Measurements from ENCODE around the gene NME9. TPM values are rescaled to one million over a fixed set of nuclear protein-coding genes. Genes with fewer than 3 reads are reported as not detected.

NME9 gene
- total and polyA plus RNA-seq, 2 of the 4 experiments (the other 2 are of a cell fraction), result not detected

DNA sequence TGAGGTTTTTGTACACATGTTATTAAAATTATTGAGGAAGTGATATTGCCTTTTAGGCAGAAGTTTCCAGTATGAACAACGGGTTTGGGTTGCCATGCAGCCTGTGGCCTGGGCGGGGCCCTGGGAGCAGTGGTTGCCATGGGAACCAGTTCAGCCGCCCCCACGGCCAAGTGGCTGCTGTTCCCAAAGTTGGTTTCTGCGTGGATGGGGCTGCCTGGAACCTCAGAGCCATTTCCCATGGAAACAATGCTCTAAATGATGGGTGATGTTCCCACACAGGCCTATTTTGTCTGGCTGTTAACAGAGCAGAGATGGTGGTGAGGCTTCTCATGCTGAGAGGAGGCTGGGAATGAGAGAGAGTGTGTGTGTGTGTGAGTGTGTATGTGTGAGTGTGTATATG, 38.3 kb upstream of the NME9 start:
- H3K9ac ChIP-seq (ENCODE audit: low read depth, low read length), result no peak overlapping the region
- no peak overlapping the region for H3K18ac ChIP-seq (ENCODE audit: low read depth, low read length)
- H3K9me1 ChIP-seq (ENCODE audit: insufficient read depth, low read length), result peaks cover 17% of the 10 kb centered on the region
- peaks cover 8 to 38% of the 10 kb centered on the region in 2 experiments for H3K79me1 ChIP-seq (ENCODE audit: low read depth in 1 of 2, low read length in 2 of 2)
- H3K23ac ChIP-seq (ENCODE audit: low read depth, low read length), result no peak overlapping the region
- intact Hi-C loops (cut with micrococcal nuclease), result no loop called here
- H4K91ac ChIP-seq (ENCODE audit: insufficient read depth, low read depth, low read length), result no peak overlapping the region
- H2BK20ac ChIP-seq (ENCODE audit: low read depth, low read length), result no peak overlapping the region
- no peak overlapping the region for H4K5ac ChIP-seq (ENCODE audit: low read depth, low read length)
- peaks cover 16% of the 10 kb centered on the region for H4K20me1 ChIP-seq (ENCODE audit: insufficient read depth, low read length)
- no TSS peak for BruUV-seq (replicated peaks)
- H3K27ac ChIP-seq (ENCODE audit: insufficient read depth, low read length), result no peak overlapping the region
- no peaks in the 10 kb centered on the region for H3K9me3 ChIP-seq (ENCODE audit: control insufficient read depth, insufficient read depth, low read length)
- CTCF ChIA-PET, result interaction anchor here (1.5 kb wide), 1 partner anchor 9 kb away, joined by 5 read pairs; no protein-coding TSS in a partner anchor
- no peak overlapping the region for H2AK9ac ChIP-seq (replicated peaks; ENCODE audit: low read depth, low read length, poor library complexity)
- H3K4me3 ChIP-seq (ENCODE audit: insufficient read depth, low read depth, low read length), result no peak overlapping the region
- no peak overlapping the region for H2AK5ac ChIP-seq (ENCODE audit: low read depth, low read length)
- no peak overlapping the region for H2BK5ac ChIP-seq (ENCODE audit: low read depth, low read length, poor library complexity, severe bottlenecking)
- H3K4me2 ChIP-seq (ENCODE audit: low read depth, low read length), result no peak overlapping the region
- POLR2A ChIA-PET (ENCODE audit: unreplicated experiment), result no interaction called here
- H3K56ac ChIP-seq (ENCODE audit: extremely low read depth, insufficient read depth, low read length), result no peak overlapping the region
- no peaks in the 10 kb centered on the region for H3K36me3 ChIP-seq (ENCODE audit: control insufficient read depth, insufficient read depth, low read length)
- no peak overlapping the region for H4K8ac ChIP-seq (ENCODE audit: low read depth in 2 of 2, low read length in 2 of 2)
- H3K4me1 ChIP-seq (ENCODE audit: control insufficient read depth, insufficient read depth, low read length), result no peaks in the 10 kb centered on the region
- dilution Hi-C loops (cut with HindIII; ENCODE audit: low sequenced_read_pairs, unreplicated experiment), result no loop called here
- peak; percentile 23 for DNase-seq
- ATAC-seq (ENCODE audit: low read depth), result peak; percentile 46
- no peak overlapping the region for H3K4ac ChIP-seq (ENCODE audit: low read depth, low read length)
- 64% methylated on average over 3 of the region's 5 CpGs; no CpG with 5 or more reads in 1 of the 2 experiments for WGBS, 2 experiments (ENCODE audit: extremely low coverage in 2 of 2, insufficient read length in 1 of 2)
- TF ChIP-seq RFX5 (IDR thresholded peaks at IDR 0.05; ENCODE audit: low read depth, low read length), result no peak
- TF ChIP-seq BHLHE40 (IDR thresholded peaks at IDR 0.05; ENCODE audit: low read depth, low read length), result no peak
- no peak for TF ChIP-seq RCOR1 (IDR thresholded peaks at IDR 0.05; ENCODE audit: insufficient replicate concordance, low read length)
- no peak for TF ChIP-seq MAFK (IDR thresholded peaks at IDR 0.05; ENCODE audit: low read depth, low read length)
- TF ChIP-seq, protein P1, sequence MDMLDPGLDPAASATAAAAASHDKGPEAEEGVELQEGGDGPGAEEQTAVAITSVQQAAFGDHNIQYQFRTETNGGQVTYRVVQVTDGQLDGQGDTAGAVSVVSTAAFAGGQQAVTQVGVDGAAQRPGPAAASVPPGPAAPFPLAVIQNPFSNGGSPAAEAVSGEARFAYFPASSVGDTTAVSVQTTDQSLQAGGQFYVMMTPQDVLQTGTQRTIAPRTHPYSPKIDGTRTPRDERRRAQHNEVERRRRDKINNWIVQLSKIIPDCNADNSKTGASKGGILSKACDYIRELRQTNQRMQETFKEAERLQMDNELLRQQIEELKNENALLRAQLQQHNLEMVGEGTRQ (IDR thresholded peaks at IDR 0.05; ENCODE audit: low read depth, low read length), result no peak
- no peak for TF ChIP-seq MXI1 (IDR thresholded peaks at IDR 0.05; ENCODE audit: borderline replicate concordance, low read depth, low read length)
- TF ChIP-seq NFE2L2 (IDR thresholded peaks at IDR 0.05; ENCODE audit: low read depth, low read length), result no peak
- TF ChIP-seq CHD1 (IDR thresholded peaks at IDR 0.05; ENCODE audit: low read depth, low read length), result no peak
- TF ChIP-seq POLR2A (IDR thresholded peaks at IDR 0.05; ENCODE audit: low read depth, low read length), result no peak
- TF ChIP-seq, protein P2, sequence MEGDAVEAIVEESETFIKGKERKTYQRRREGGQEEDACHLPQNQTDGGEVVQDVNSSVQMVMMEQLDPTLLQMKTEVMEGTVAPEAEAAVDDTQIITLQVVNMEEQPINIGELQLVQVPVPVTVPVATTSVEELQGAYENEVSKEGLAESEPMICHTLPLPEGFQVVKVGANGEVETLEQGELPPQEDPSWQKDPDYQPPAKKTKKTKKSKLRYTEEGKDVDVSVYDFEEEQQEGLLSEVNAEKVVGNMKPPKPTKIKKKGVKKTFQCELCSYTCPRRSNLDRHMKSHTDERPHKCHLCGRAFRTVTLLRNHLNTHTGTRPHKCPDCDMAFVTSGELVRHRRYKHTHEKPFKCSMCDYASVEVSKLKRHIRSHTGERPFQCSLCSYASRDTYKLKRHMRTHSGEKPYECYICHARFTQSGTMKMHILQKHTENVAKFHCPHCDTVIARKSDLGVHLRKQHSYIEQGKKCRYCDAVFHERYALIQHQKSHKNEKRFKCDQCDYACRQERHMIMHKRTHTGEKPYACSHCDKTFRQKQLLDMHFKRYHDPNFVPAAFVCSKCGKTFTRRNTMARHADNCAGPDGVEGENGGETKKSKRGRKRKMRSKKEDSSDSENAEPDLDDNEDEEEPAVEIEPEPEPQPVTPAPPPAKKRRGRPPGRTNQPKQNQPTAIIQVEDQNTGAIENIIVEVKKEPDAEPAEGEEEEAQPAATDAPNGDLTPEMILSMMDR (conservative IDR thresholded peaks at IDR 0.05; ENCODE audit: low read depth, low read length), result no peak
- TF ChIP-seq MAZ (IDR thresholded peaks at IDR 0.05; ENCODE audit: borderline replicate concordance, low read depth, low read length), result no peak
- TF ChIP-seq, protein P3, sequence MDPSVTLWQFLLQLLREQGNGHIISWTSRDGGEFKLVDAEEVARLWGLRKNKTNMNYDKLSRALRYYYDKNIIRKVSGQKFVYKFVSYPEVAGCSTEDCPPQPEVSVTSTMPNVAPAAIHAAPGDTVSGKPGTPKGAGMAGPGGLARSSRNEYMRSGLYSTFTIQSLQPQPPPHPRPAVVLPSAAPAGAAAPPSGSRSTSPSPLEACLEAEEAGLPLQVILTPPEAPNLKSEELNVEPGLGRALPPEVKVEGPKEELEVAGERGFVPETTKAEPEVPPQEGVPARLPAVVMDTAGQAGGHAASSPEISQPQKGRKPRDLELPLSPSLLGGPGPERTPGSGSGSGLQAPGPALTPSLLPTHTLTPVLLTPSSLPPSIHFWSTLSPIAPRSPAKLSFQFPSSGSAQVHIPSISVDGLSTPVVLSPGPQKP (IDR thresholded peaks at IDR 0.05; ENCODE audit: borderline replicate concordance, low read depth, low read length), result no peak
- no peak overlapping the region for H2BK120ac ChIP-seq (ENCODE audit: low read depth, low read length)
- H3K14ac ChIP-seq (replicated peaks; ENCODE audit: low read depth, low read length), result no peak overlapping the region
- in situ Hi-C loops (cut with MboI; ENCODE audit: low sequenced_read_pairs), result no loop called here
- no peak overlapping the region for H2BK15ac ChIP-seq (ENCODE audit: low read depth, low read length)
- no peaks in the 10 kb centered on the region for H3K27me3 ChIP-seq (ENCODE audit: control insufficient read depth, insufficient read depth, low read length)
- no peak overlapping the region for H2AFZ ChIP-seq (replicated peaks; ENCODE audit: low read length, poor library complexity)

Measured in IMR-90 (cell line).